ENCODE data around the gene SH3BP4. TPM values are rescaled to one million over a fixed set of nuclear protein-coding genes. Genes with fewer than 3 reads are reported as not detected.

SH3BP4 gene
- total and polyA plus RNA-seq, 2 of the 13 experiments (the other 11 are each of a cell fraction or from before 2014, with no cell fraction given) = 34.6 to 99.1 TPM

- TF ChIP-seq ZNF800 (CRISPR knock-in tag; IDR thresholded peaks at IDR 0.05) (no peak), ZNF574 (CRISPR knock-in tag; IDR thresholded peaks at IDR 0.05) (no peak)
Observed at GRCh38 chr2:235041918-235042575, 90.2 kb downstream of the SH3BP4 start (continued).

- 97% methylated on average over 37 of the region's 49 CpGs for WGBS (ENCODE audit: low lambda C conversion rate)
- no peak overlapping the region for H3K4me3 ChIP-seq (replicated peaks in 1 of 3; ENCODE audit: insufficient read depth in 1 of 3, low read depth in 2 of 3, low read length in 3 of 3)
- intact Hi-C loops (cut with micrococcal nuclease; ENCODE audit: unreplicated experiment) = no loop called here
- FAIRE-seq = no peak
- in situ Hi-C loops (cut with HindIII; ENCODE audit: extremely low pct_ligation_motif_present, low pct_unique_long_range_greater_than_20kb) = no loop called here
- peaks cover 68 to 93% of the 10 kb centered on the region in 2 experiments for H3K36me3 ChIP-seq (replicated peaks in 1 of 2; ENCODE audit: control insufficient read depth in 1 of 2, insufficient read depth in 2 of 2, low read length in 2 of 2)
- H3K4me1 ChIP-seq (ENCODE audit: insufficient read depth, low read length) = no peaks in the 10 kb centered on the region
- H3K4me2 ChIP-seq (ENCODE audit: low read depth, low read length) = no peak overlapping the region
- peaks cover 64% of the 10 kb centered on the region for H4K20me1 ChIP-seq (ENCODE audit: insufficient read depth, low read length)
- H3K27me3 ChIP-seq (ENCODE audit: control insufficient read depth in 1 of 2, insufficient read depth in 2 of 2, low read length in 2 of 2) = no peaks in the 10 kb centered on the region
- POLR2A ChIA-PET = no interaction called here
- no peak for DNase-seq (ENCODE audit: low spot score)
- no peak; the same call in 2 of the 3 replicates for ATAC-seq
- H3K27ac ChIP-seq (ENCODE audit: extremely low read length, insufficient read depth, low read length) = no peak overlapping the region
- no peak overlapping the region for H2AFZ ChIP-seq (ENCODE audit: low read length)
- no peaks in the 10 kb centered on the region for H3K9me3 ChIP-seq (ENCODE audit: low read length)
- TF ChIP-seq RNF2 (conservative IDR thresholded peaks at IDR 0.05; ENCODE audit: low read depth) (no peak), CERS6 (CRISPR knock-in tag; IDR thresholded peaks at IDR 0.05) (peak; percentile 24; the same call in 1 of the 2 replicates), THAP7 (CRISPR knock-in tag; IDR thresholded peaks at IDR 0.05) (no peak), CCDC6 (CRISPR knock-in tag; IDR thresholded peaks at IDR 0.05) (no peak), AGO2 (optimal IDR thresholded peaks at IDR 0.05; ENCODE audit: low read depth, low read length) (peak; percentile 49), NFKB2 (CRISPR knock-in tag; IDR thresholded peaks at IDR 0.05; ENCODE audit: borderline replicate concordance) (no peak), ZNF891 (CRISPR knock-in tag; IDR thresholded peaks at IDR 0.05) (no peak), ZNF816 (CRISPR knock-in tag; IDR thresholded peaks at IDR 0.05; ENCODE audit: borderline replicate concordance) (no peak), SALL2 (CRISPR knock-in tag; IDR thresholded peaks at IDR 0.05) (no peak), ZC3H13 (CRISPR knock-in tag; IDR thresholded peaks at IDR 0.05) (peak; percentile 25; the same call in 1 of the 2 replicates)
- CTCF ChIA-PET (ENCODE audit: low intra/inter-chr PET ratio, low total read pairs) = no interaction called here
- BruUV-seq (replicated peaks) = TSS peak; percentile 17
- H3K79me2 ChIP-seq (ENCODE audit: insufficient read depth, low read length) = peaks cover 5% of the 10 kb centered on the region
- H3K9ac ChIP-seq (ENCODE audit: insufficient read depth, low read depth, low read length) = no peak overlapping the region
Observed at GRCh38 chr2:235042576-235043515, 91.0 kb downstream of the SH3BP4 start.

Data from HepG2 (cell line).